Measurements from ENCODE around the gene YIPF7.

DNA sequence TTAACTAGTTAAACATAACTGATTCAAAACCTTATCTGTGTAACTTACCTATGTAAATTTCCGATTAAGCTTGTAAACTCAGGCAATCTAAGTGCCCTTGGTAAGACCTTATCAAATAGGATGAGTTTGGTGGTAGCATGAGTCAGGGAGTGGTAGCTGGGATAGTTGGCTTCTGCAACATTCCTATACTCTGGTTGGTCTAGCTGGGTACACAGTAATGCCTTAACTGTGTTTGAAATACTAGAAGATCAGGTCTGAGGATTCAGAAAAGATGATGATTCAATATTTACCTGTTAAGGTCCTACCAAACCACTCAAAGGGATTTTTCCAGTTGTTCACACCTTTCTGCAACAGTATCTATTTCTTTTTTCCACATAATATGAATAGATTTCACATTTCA is 5.3 kb downstream of the YIPF7 start:
- TF ChIP-seq, protein P1, sequence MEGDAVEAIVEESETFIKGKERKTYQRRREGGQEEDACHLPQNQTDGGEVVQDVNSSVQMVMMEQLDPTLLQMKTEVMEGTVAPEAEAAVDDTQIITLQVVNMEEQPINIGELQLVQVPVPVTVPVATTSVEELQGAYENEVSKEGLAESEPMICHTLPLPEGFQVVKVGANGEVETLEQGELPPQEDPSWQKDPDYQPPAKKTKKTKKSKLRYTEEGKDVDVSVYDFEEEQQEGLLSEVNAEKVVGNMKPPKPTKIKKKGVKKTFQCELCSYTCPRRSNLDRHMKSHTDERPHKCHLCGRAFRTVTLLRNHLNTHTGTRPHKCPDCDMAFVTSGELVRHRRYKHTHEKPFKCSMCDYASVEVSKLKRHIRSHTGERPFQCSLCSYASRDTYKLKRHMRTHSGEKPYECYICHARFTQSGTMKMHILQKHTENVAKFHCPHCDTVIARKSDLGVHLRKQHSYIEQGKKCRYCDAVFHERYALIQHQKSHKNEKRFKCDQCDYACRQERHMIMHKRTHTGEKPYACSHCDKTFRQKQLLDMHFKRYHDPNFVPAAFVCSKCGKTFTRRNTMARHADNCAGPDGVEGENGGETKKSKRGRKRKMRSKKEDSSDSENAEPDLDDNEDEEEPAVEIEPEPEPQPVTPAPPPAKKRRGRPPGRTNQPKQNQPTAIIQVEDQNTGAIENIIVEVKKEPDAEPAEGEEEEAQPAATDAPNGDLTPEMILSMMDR (IDR thresholded peaks at IDR 0.05; ENCODE audit: insufficient read depth, low read length): no peak
- TF ChIP-seq, protein P2, sequence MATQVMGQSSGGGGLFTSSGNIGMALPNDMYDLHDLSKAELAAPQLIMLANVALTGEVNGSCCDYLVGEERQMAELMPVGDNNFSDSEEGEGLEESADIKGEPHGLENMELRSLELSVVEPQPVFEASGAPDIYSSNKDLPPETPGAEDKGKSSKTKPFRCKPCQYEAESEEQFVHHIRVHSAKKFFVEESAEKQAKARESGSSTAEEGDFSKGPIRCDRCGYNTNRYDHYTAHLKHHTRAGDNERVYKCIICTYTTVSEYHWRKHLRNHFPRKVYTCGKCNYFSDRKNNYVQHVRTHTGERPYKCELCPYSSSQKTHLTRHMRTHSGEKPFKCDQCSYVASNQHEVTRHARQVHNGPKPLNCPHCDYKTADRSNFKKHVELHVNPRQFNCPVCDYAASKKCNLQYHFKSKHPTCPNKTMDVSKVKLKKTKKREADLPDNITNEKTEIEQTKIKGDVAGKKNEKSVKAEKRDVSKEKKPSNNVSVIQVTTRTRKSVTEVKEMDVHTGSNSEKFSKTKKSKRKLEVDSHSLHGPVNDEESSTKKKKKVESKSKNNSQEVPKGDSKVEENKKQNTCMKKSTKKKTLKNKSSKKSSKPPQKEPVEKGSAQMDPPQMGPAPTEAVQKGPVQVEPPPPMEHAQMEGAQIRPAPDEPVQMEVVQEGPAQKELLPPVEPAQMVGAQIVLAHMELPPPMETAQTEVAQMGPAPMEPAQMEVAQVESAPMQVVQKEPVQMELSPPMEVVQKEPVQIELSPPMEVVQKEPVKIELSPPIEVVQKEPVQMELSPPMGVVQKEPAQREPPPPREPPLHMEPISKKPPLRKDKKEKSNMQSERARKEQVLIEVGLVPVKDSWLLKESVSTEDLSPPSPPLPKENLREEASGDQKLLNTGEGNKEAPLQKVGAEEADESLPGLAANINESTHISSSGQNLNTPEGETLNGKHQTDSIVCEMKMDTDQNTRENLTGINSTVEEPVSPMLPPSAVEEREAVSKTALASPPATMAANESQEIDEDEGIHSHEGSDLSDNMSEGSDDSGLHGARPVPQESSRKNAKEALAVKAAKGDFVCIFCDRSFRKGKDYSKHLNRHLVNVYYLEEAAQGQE (IDR thresholded peaks at IDR 0.05; ENCODE audit: insufficient replicate concordance, low read depth): no peak
- no peak for TF ChIP-seq POLR2AphosphoS5 (IDR thresholded peaks at IDR 0.05; ENCODE audit: low read depth)
- no peak for TF ChIP-seq GABPA (IDR thresholded peaks at IDR 0.05; ENCODE audit: low read depth)

Data from HL-60 (cell line).